Endothelial cell of umbilical vein (primary cell): ENCODE data around the gene COLGALT1. TPM values are rescaled to one million over a fixed set of nuclear protein-coding genes. Genes with fewer than 3 reads are reported as not detected.

Experiments used
- BruUV-seq: library from RNA; stranded (reverse); fragments of 400-500 nt; replicated peaks from 2 replicates; lab custom pipeline; 2021; lab: Mats Ljungman, UMichigan
- CTCF ChIA-PET: fragments of 300-600, 350-600 bp; sonication (Branson Sonifier 250); formaldehyde crosslinking; loops from one replicate; lab custom pipeline; 2021; ENCODE audit warnings: antibody characterized with exemption, inconsistent platforms; lab: Charles Lee
- POLR2A ChIA-PET: fragments of 300-600, 350-600 bp; sonication (Branson Sonifier 250); formaldehyde crosslinking; loops from one replicate; lab custom pipeline; 2021; ENCODE audit warnings: antibody characterized with exemption, inconsistent platforms; lab: Charles Lee
- DNase-seq: peaks from one replicate; pipeline ENCODE4 v3.0.0-alpha.2; 2011; ENCODE audit warnings: low read depth, low spot score
- FAIRE-seq: peaks from 2 replicates; lab custom pipeline; 2011; peaks lifted over from hg19 to GRCh38; lab: Jason Lieb, UNC
- H2AFZ ChIP-seq: 2 replicates; pipeline ENCODE4 v1.6.0; 2012; ENCODE audit warnings: low read depth, low read length, control low read depth, inconsistent platforms
- H3K27ac ChIP-seq: 2 replicates; pipeline ENCODE4 v1.5.1; 2011; ENCODE audit warnings: low read depth, mild to moderate bottlenecking, control low read depth, low read length, moderate library complexity; ENCODE audit not compliant: insufficient read depth
- H3K27me3 ChIP-seq, 2 experiments: 2 replicates each; pipeline versions ENCODE4 v1.6.0 to v1.6.1; 2011; ENCODE audit warnings: low read length in 2 of 2, mixed read lengths in 1 of 2; ENCODE audit not compliant: control insufficient read depth in 2 of 2, insufficient read depth in 2 of 2
- H3K36me3 ChIP-seq, 2 experiments: 2 replicates in 1 of 2; 3 replicates in 1 of 2; pipeline ENCODE4 v1.5.1; 2011; ENCODE audit warnings: low read length in 2 of 2, mild to moderate bottlenecking in 1 of 2, moderate library complexity in 1 of 2; ENCODE audit not compliant: control insufficient read depth in 2 of 2, insufficient read depth in 2 of 2; ENCODE audit errors: extremely low read depth in 1 of 2
- H3K4me1 ChIP-seq: 3 replicates; pipeline ENCODE4 v1.5.1; 2011; ENCODE audit warnings: mild to moderate bottlenecking, low read length; ENCODE audit not compliant: control insufficient read depth, insufficient read depth; ENCODE audit errors: extremely low read depth
- H3K4me2 ChIP-seq: 2 replicates; pipeline ENCODE4 v1.6.1; 2011; ENCODE audit warnings: low read length, control low read depth, mixed read lengths; ENCODE audit not compliant: insufficient read depth
- H3K4me3 ChIP-seq, 3 experiments: fragments of 200-600 bp in 1 of 3; sonication (generic), shearing (Covaris generic) in 1 of 3; replicated peaks in 1 of 3; 2 replicates each; pipeline ENCODE4 v1.5.1; 2011 to 2016; ENCODE audit warnings: control low read depth in 3 of 3, low read length in 3 of 3, mild to moderate bottlenecking in 2 of 3, inconsistent platforms in 1 of 3, low read depth in 1 of 3, moderate library complexity in 1 of 3; ENCODE audit not compliant: insufficient read depth in 1 of 3
- H3K79me2 ChIP-seq: 2 replicates; pipeline ENCODE4 v1.6.0; 2012; ENCODE audit warnings: low read length, inconsistent platforms; ENCODE audit not compliant: control insufficient read depth, insufficient read depth
- H3K9ac ChIP-seq: replicated peaks from 2 replicates; pipeline ENCODE3; 2011; ENCODE audit warnings: low read length, control low read depth; ENCODE audit not compliant: insufficient read depth; ENCODE audit errors: extremely low read depth
- H3K9me1 ChIP-seq: replicated peaks from 3 replicates; pipeline ENCODE4 v1.6.0; 2011; ENCODE audit warnings: mild to moderate bottlenecking, low read length; ENCODE audit not compliant: control insufficient read depth, insufficient read depth; ENCODE audit errors: extremely low read depth
- H3K9me3 ChIP-seq: replicated peaks from 2 replicates; pipeline ENCODE4 v1.5.1; 2012; ENCODE audit warnings: low read length, inconsistent platforms; ENCODE audit not compliant: control insufficient read depth, insufficient read depth
- H4K20me1 ChIP-seq: replicated peaks from 2 replicates; pipeline ENCODE3; 2011; ENCODE audit warnings: mild to moderate bottlenecking, low read length; ENCODE audit not compliant: control insufficient read depth, insufficient read depth; ENCODE audit errors: extremely low read depth
- CTCF ChIP-seq, 2 donors: IDR thresholded peaks; 1 replicate in 1 of 2; 2 replicates in 1 of 2; pipeline ENCODE4 v1.5.1; 2011; ENCODE audit warnings: low read length in 2 of 2, mild to moderate bottlenecking in 2 of 2, moderate library complexity in 2 of 2, control low read depth in 1 of 2, inconsistent platforms in 1 of 2, low read depth in 1 of 2; ENCODE audit not compliant: insufficient read depth in 1 of 2; ENCODE audit errors: extremely low read depth in 1 of 2
- EZH2 ChIP-seq: IDR thresholded peaks from 2 replicates; pipeline ENCODE4 v1.6.1; 2012; ENCODE audit warnings: borderline replicate concordance, low read depth, mild to moderate bottlenecking, moderate library complexity, low read length, inconsistent platforms; ENCODE audit not compliant: severe bottlenecking
- FOS ChIP-seq: IDR thresholded peaks from 2 replicates; pipeline ENCODE4 v1.6.1; 2011; ENCODE audit warnings: mild to moderate bottlenecking, low read length, moderate library complexity, borderline replicate concordance; ENCODE audit not compliant: insufficient read depth
- GATA2 ChIP-seq: IDR thresholded peaks from 2 replicates; pipeline ENCODE4 v1.7.0; 2011; ENCODE audit warnings: low read depth, mild to moderate bottlenecking, moderate library complexity, mixed read lengths, low read length; ENCODE audit not compliant: insufficient read length, insufficient read depth
- JUN ChIP-seq: IDR thresholded peaks from 2 replicates; pipeline ENCODE4 v1.6.1; 2011; ENCODE audit warnings: borderline replicate concordance, low read depth; ENCODE audit not compliant: insufficient read length, insufficient read depth
- MAX ChIP-seq: IDR thresholded peaks from 2 replicates; pipeline ENCODE4 v1.6.1; 2011; ENCODE audit not compliant: insufficient read depth, insufficient read length
- MYC ChIP-seq: IDR thresholded peaks from one replicate; pipeline ENCODE4 v1.6.1; 2011; ENCODE audit warnings: mild to moderate bottlenecking, low read depth, low read length
- POLR2A ChIP-seq: IDR thresholded peaks from 2 replicates; pipeline ENCODE4 v1.6.1; 2012; ENCODE audit warnings: low read depth, mild to moderate bottlenecking, control low read depth, low read length
- POLR2AphosphoS5 ChIP-seq: IDR thresholded peaks from 2 replicates; pipeline ENCODE4 v1.6.1; 2012; ENCODE audit warnings: low read depth, mild to moderate bottlenecking, control low read depth, low read length, moderate library complexity; ENCODE audit not compliant: insufficient read depth
- dilution Hi-C: fragments of 300-500 bp; cut with MboI; formaldehyde crosslinking; loops from one replicate; pipeline ENCODE4 v1.15.0; 2019; ENCODE audit warnings: low sequenced_read_pairs; ENCODE audit not compliant: extremely low pct_ligation_motif_present
- intact Hi-C: fragments of 100-400 bp; cut with micrococcal nuclease; formaldehyde crosslinking; loops from one replicate; pipeline ENCODE4 v1.10.0; 2022
- polyA plus RNA-seq, 4 experiments: library from polyadenylated mRNA; depleted of rRNA in 3 of 4; stranded (reverse) in 3 of 4; unstranded in 1 of 4; fragments of >200 nt; gene quantifications; 2 replicates each; pipeline versions ENCODE4 v1.2.1 to v1.2.3, GENCODE V29; 2011 to 2012; ENCODE audit warnings: missing spikeins in 1 of 4
- total RNA-seq: library from RNA; stranded (reverse); gene quantifications from 2 replicates; pipeline ENCODE4 v1.2.3, GENCODE V29; 2021

The COLGALT1 gene
- total and polyA plus RNA-seq, 2 donors (not counting 3 experiments of a cell fraction or from before 2014, with no cell fraction given): 263 to 355 TPM

- dilution Hi-C loops: no loop called here
- Histone ChIP-seq H3K27me3 (peaks cover 2% of the 10 kb centered on the region in 2 experiments), H3K9ac (no peak overlapping the region), H3K79me2 (no peaks in the 10 kb centered on the region), H2AFZ (no peak overlapping the region), H3K36me3 (no peaks in the 10 kb centered on the region), H3K4me3 (no peak overlapping the region), H3K9me1 (no peaks in the 10 kb centered on the region), H3K27ac (no peak overlapping the region), H3K4me1 (no peaks in the 10 kb centered on the region), H3K9me3 (no peaks in the 10 kb centered on the region), H3K4me2 (no peak overlapping the region), H4K20me1 (no peaks in the 10 kb centered on the region)
- intact Hi-C loops: no loop called here
- no peak for TF ChIP-seq CTCF (IDR thresholded peaks at IDR 0.05; ENCODE audit: extremely low read depth in 1 of 2, insufficient read depth in 1 of 2, low read depth in 1 of 2, low read length in 2 of 2)
- no peak for TF ChIP-seq FOS
- TF ChIP-seq POLR2A: no peak
- TF ChIP-seq GATA2: no peak
- no peak for TF ChIP-seq MAX
- no peak for TF ChIP-seq POLR2AphosphoS5
- no peak for TF ChIP-seq EZH2
- no peak for TF ChIP-seq JUN
- no peak for TF ChIP-seq MYC
- FAIRE-seq (no peak), DNase-seq (no peak)
- POLR2A ChIA-PET: interaction anchor here (0.7 kb wide), 1 partner anchor 362 kb away, joined by 5 read pairs; no protein-coding TSS in a partner anchor
- CTCF ChIA-PET: interaction anchor here (1.4 to 3.1 kb wide), 5 partner anchors 22 to 236 kb away, joined by 4 to 11 read pairs (median 4); no protein-coding TSS in a partner anchor
- BruUV-seq: no TSS peak
These were observed 24.9 kb upstream of the COLGALT1 start for GRCh38 chr19:17530586-17530985.
